ENCODE data around the gene BCAM.
"Not testable (repeated sequence)": the region's sequence is repeated elsewhere in the genome, so short reads cannot be mapped to it uniquely, and the experiment has no call there.

BCAM gene

DNA sequence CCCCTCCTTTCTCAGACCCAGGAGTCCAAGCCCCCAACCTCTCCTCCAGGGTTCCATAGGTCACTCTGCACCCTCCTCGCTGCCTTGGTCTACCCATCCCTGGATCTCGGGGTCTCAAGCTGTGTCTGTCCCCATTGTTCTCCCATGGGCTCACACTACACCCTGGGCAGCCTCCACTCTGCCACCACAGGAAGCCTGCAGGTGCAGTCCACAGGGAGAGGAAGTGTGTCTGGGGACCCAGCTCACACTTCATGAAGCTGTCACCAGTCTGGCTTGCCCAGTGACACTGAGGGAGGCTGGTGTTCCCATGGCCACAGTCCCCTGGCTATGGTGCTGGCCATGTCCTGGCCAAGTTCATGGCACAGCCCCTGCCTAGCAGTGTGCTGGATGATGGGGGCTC lies 42.5 kb downstream of the BCAM start:
- DNase-seq, result no peak

DNA sequence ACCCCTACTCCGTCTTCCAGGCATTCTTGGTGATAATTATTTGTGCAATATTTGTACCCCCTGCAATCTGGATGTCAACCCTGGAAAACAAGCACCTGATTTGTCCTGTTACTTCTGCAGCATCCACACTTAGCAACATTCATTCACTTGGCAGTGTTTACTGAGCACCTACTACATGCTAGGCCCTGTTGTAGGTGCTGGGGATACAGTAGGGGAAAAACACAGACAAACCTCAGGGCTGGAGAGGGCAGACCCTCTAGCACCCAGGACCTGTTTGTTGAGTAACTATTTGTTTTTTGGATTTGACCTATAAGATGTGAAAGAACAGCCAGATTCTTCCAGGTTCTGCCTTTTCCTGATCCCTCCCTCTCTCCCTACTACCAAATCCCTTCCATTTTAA lies 46.7 kb downstream of the BCAM start:
- no peak for DNase-seq

DNA sequence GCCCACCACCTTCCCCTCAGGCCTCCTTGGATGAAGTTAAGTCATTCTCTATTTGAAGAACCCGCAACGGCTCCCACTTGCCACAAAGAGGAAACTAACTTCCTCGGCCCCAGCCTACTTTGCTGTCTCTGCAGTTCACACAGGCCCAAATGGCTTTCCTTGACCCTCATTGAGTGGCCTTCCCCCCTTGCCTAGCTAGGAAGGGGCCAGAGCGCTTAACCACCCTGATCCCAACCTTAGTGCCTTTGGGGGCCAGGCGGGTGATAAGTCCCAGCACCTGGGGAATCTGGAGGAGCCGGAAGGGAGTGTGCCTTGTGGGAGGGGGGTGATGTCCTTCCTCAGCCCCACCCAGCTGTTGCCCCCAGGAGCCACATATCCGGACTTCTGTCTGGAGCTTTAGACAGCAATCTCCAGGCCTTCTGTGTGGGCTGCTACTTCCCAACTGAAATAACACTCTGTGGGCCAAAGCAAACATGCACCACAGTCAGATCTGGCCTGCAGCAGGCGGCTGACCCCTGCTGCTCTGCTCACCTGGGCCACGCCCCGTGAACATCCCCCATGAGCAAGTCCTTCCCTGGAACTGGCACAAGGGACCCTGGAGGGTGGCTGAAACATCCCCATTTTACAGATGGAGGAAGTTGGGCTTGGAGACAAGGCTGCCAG lies 47.6 kb downstream of the BCAM start:
- DNase-seq, result no peak

DNA sequence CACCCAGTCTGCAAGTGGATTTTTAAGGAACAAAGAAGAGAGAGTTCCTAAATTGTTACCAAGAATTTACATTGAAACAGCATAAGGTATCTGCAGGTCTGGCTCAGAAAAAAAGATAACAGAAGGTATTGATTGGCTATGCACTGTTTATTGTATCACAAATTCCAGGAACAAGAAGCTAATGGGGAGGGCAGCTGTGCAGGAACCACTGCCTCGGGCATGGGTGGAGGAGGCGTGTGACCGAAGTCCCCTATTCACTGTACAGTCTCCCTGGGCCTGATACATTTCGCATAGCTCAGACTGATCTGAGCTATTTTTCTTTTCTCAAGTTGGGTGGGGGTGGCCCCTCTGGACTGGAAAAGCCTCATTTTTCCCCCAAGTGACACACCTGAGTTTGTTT lies 48.9 kb downstream of the BCAM start:
- DNase-seq, result no peak

DNA sequence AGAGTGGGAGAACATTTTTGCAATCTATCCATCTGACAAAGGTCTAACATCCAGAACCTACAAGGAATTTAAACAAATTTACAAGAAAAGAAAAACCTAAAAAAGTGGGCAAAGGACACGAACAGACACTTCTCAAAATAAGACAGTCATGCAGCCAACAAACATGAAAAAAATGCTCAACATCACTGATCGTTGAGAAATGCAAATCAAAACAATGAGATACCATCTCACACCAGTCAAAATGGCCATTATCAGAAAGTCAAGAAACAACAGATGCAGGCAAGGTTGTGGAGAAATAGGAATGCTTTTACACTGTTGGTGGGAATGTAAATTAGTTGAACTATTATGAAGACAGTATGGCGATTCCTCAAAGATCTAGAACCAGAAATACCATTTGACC lies 52.7 kb downstream of the BCAM start:
- DNase-seq, result not testable (repeated sequence)

DNA sequence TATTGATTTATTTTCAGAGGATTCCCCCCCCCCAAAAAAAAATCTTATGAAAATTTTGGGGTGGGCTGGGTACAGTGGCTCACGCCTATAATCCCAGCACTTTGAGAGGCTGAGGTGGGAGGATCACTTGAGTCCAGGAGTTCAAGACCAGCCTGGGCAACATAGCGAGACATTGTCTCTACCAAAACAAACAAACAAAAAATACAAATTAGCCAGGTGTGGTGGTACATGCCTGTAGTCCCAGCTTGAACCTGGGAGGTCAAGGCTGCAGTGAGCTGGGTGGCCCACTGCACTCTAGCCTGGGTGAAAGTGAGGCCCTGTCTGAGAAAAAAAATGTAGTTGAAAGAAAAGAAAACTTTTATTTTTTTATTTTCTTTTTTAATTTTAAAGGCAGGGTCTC lies 55.1 kb downstream of the BCAM start:
- no peak for DNase-seq

DNA sequence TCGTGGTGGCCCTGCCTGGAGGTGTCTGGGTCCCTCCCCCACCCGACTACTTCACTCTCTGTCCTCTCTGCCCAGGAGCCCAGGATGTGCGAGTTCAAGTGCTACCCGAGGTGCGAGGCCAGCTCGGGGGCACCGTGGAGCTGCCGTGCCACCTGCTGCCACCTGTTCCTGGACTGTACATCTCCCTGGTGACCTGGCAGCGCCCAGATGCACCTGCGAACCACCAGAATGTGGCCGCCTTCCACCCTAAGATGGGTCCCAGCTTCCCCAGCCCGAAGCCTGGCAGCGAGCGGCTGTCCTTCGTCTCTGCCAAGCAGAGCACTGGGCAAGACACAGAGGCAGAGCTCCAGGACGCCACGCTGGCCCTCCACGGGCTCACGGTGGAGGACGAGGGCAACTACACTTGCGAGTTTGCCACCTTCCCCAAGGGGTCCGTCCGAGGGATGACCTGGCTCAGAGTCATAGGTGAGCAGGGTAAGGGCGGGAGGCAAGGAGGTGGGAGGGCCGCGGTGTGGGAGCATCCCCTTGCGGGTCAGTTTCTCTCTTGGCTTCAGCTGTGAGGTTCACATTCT lies 56.4 kb downstream of the BCAM start:
- DNase-seq, result no peak

DNA sequence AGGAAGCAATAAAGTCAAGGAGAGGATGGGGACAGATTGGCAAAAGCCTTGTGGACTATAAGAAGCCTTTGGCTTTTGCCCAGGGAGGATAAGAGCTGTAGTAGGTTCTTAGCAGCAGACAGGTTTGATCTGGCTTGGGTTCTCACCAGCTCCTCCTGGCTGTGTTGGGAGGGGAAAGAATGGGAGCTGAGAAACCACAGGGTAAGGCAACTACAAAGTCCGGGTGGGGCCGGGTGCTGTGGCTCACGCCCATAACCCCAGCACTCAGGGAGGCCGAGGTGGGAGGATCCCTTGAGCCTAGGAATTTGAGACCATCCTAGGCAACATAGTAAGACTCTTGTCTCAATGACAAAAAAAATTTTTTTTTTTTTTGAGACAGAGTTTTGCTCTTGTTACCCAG lies 57.8 kb downstream of the BCAM start:
- no peak for DNase-seq

DNA sequence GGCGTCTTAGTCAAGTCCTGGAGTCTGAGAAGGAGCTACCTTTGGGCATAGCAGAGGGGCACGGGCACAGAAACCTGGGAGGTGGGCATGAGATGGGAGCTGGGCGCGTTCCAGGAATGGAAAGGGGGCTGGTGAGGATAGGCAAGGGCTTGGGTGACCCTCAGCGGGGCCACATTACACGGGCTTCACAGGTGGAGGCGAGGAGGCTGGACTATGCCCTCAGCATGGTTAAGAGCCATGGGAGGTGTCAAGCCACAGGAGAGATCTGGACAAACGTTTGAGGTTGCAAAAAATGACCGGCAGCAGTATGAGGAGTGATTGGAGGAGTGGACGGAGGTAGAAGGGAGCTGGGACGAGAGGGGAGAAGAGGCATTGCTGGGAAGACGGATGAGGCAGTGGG lies 58.7 kb downstream of the BCAM start:
- no peak for DNase-seq

DNA sequence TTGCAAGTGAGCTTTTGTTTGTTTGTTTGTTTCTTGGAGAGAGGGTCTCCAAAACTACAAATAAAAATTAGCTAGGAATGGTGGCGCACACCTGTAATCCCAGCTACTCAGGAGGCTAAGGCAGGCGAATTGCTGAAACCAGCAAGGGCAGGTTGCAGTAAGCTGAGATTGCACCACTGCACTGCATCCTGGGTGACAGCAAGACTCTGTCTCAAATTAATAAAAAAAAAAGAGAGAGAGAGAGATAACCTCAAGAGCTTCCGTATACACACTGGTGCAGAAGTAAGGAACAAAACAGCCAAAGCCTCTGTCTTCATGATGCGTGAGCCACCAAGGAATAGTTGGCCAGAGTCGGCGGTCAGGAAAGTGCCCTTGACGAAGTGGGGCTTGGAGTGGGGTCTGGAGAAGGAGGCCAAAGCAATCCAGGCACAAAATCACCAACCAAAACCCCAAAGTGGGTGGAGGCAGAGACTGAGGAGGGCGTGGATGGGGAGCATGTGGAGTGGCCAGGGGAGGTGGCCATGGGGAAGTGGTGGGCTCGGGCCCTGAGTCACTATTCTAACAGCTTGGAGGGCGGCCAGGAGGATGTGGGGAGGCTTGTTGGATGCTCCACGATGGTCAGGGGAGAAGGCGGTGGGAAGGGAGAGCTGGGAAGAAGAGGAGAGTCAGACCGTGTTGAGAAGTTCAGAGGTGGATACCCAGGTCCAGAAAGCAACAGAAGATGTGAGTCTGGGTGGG lies 61.0 kb downstream of the BCAM start:
- no peak for DNase-seq

Measured in NCI-H187 (cell line).